CD4-positive, alpha-beta memory T cell (primary cell): ENCODE data around the gene TMEM204. TPM values are rescaled to one million over a fixed set of nuclear protein-coding genes. Genes with fewer than 3 reads are reported as not detected.

Source experiments
- CTCF ChIA-PET: fragments of 350-600 bp; sonication (Branson Sonifier 250); formaldehyde crosslinking; loops from one replicate; lab custom pipeline; 2021; ENCODE audit warnings: inconsistent platforms; ENCODE audit not compliant: partially characterized antibody; lab: Charles Lee
- POLR2A ChIA-PET: fragments of 350-600 bp; sonication (Branson Sonifier 250); formaldehyde crosslinking; loops from one replicate; lab custom pipeline; 2021; ENCODE audit not compliant: partially characterized antibody; lab: Charles Lee
- DNase-seq, 5 donors: peaks; one replicate each; pipeline versions ENCODE4 v3.0.0 to v3.0.0-alpha.2; 2020 to 2022; ENCODE audit warnings: mixed read lengths in 1 of 5
- H3K27ac ChIP-seq: one replicate; pipeline ENCODE4 v1.7.0; 2013; ENCODE audit warnings: low read depth, low read length
- H3K27me3 ChIP-seq: 2 replicates; pipeline ENCODE4 v1.7.0; 2013; ENCODE audit warnings: mild to moderate bottlenecking, low read length, moderate library complexity; ENCODE audit not compliant: insufficient read depth
- H3K36me3 ChIP-seq: 2 replicates; pipeline ENCODE4 v1.7.0; 2013; ENCODE audit warnings: mild to moderate bottlenecking, low read length, moderate library complexity; ENCODE audit not compliant: insufficient read depth
- H3K4me1 ChIP-seq: 2 replicates; pipeline ENCODE4 v1.7.0; 2013; ENCODE audit warnings: mild to moderate bottlenecking, low read length, moderate library complexity; ENCODE audit not compliant: insufficient read depth
- H3K4me3 ChIP-seq, 2 donors: one replicate each; pipeline ENCODE4 v1.7.0; 2013; ENCODE audit warnings: low read length in 2 of 2, mild to moderate bottlenecking in 1 of 2
- H3K9me3 ChIP-seq, 2 donors: one replicate each; pipeline ENCODE4 v1.7.0; 2013; ENCODE audit warnings: low read length in 2 of 2, control low read depth in 1 of 2; ENCODE audit not compliant: control insufficient read depth in 1 of 2
- H3K27ac Mint-ChIP-seq, 7 donors: one replicate each; pipeline ENCODE4 v1.8.0; 2020 to 2021; ENCODE audit warnings: mixed read lengths in 7 of 7, mild to moderate bottlenecking in 6 of 7, inconsistent platforms in 3 of 7, moderate library complexity in 3 of 7
- H3K27me3 Mint-ChIP-seq, 2 donors: one replicate each; pipeline ENCODE4 v1.8.0; 2020 to 2021; ENCODE audit warnings: mixed read lengths in 2 of 2
- H3K36me3 Mint-ChIP-seq, 2 donors: one replicate each; pipeline ENCODE4 v1.8.0; 2020 to 2021; ENCODE audit warnings: mixed read lengths in 2 of 2, inconsistent platforms in 1 of 2, mild to moderate bottlenecking in 1 of 2
- H3K4me1 Mint-ChIP-seq, 4 donors: one replicate each; pipeline ENCODE4 v1.8.0; 2020 to 2021; ENCODE audit warnings: mixed read lengths in 4 of 4, mild to moderate bottlenecking in 1 of 4
- H3K4me3 Mint-ChIP-seq, 8 donors: one replicate each; pipeline ENCODE4 v1.8.0; 2020 to 2021; ENCODE audit warnings: mixed read lengths in 8 of 8, mild to moderate bottlenecking in 7 of 8, moderate library complexity in 6 of 8, inconsistent platforms in 3 of 8
- H3K9me3 Mint-ChIP-seq, 8 donors: one replicate each; pipeline ENCODE4 v1.8.0; 2020 to 2021; ENCODE audit warnings: mixed read lengths in 8 of 8, mild to moderate bottlenecking in 5 of 8, inconsistent platforms in 3 of 8, moderate library complexity in 1 of 8
- intact Hi-C: fragments of 100-400 bp; cut with micrococcal nuclease; formaldehyde crosslinking; loops from one replicate; pipeline ENCODE4 v1.15.1; 2023
- polyA plus RNA-seq, 2 donors: library from polyadenylated mRNA; unstranded; fragments of 300-500 nt; fragmentation: Illumina TruSeq; gene quantifications; one replicate each; pipeline ENCODE4 v1.2.3, GENCODE V29; 2021
- total RNA-seq, 2 experiments: library from RNA; stranded (reverse); gene quantifications; one replicate each; pipeline ENCODE4 v1.2.3, GENCODE V29; 2021

The TMEM204 gene
- total and polyA plus RNA-seq, 4 experiments from 2014 or later = 95.9 to 125 (median 111) TPM

DNA sequence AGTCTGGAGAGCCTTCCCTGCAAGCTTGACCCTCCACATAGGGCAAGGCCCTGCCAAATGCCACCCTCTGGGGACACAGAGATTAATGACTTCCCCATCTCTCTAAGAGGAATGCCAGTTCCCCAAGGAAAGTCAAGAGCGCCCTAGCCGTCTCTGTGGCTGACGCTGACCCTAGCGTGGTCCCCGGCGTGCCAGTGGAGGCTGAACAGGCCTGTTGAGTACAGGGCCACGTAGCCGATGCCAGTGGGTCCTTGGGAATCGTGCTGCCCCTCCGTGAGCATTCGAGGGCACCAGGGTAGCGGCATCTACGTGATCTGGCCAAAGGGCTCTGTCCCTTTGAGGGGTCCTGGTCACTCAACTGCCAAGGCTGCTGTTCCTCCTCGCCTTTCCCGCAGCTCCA is 17.2 kb downstream of the TMEM204 start:
- Mint-ChIP-seq H3K4me1 (peaks cover 17 to 64% (median 36%) of the 10 kb centered on the region in 4 donors), H3K27ac (peak overlapping the region in 1 of 7 donors; percentile 7)
- intact Hi-C loops = no loop called here

GRCh38 chr16:1551166-1551565 is 17.7 kb downstream of the TMEM204 start:
- Histone ChIP-seq H3K27me3 (no peaks in the 10 kb centered on the region), H3K4me3 (no peak overlapping the region), H3K36me3 (peaks cover 46% of the 10 kb centered on the region), H3K9me3 (no peaks in the 10 kb centered on the region), H3K4me1 (peaks cover 19% of the 10 kb centered on the region), H3K27ac (no peak overlapping the region)
- POLR2A ChIA-PET = interaction anchor here (1.4 kb wide), 1 partner anchor 8 kb away, joined by 5 read pairs; no protein-coding TSS in a partner anchor
- Mint-ChIP-seq H3K27ac (peak overlapping the region in 3 of 7 donors; percentile 7 to 53 (median 12)), H3K9me3 (no peaks in the 10 kb centered on the region), H3K4me3 (no peak overlapping the region), H3K4me1 (peaks cover 15 to 59% (median 33%) of the 10 kb centered on the region in 4 donors), H3K27me3 (no peaks in the 10 kb centered on the region), H3K36me3 (peaks cover 32 to 77% of the 10 kb centered on the region in 2 donors)
- intact Hi-C loops = no loop called here
- DNase-seq = no peak
- CTCF ChIA-PET = no interaction called here

More for the DNA sequence above, 17.2 kb downstream of the TMEM204 start:
- POLR2A ChIA-PET = interaction anchor here (0.7 to 1.4 kb wide), 2 partner anchors 9 to 17 kb away, joined by 3 to 5 read pairs; partner anchors contain the start of gene TMEM204
- H3K36me3 ChIP-seq = peaks cover 46% of the 10 kb centered on the region
- H3K9me3 ChIP-seq = no peaks in the 10 kb centered on the region
- no peak overlapping the region for H3K27ac ChIP-seq
- H3K4me3 ChIP-seq = no peak overlapping the region
- CTCF ChIA-PET = no interaction called here
- no peaks in the 10 kb centered on the region for H3K27me3 ChIP-seq
- Mint-ChIP-seq H3K27me3 (no peaks in the 10 kb centered on the region), H3K9me3 (no peaks in the 10 kb centered on the region), H3K4me3 (no peak overlapping the region), H3K36me3 (peaks cover 32 to 75% of the 10 kb centered on the region in 2 donors)
- H3K4me1 ChIP-seq = peaks cover 24% of the 10 kb centered on the region
- no peak for DNase-seq

- Mint-ChIP-seq H3K27ac (peak overlapping the region in 5 of 7 donors; percentile 42 to 93 (median 59)), H3K4me1 (peaks cover 14 to 49% (median 27%) of the 10 kb centered on the region in 4 donors)
- H3K36me3 ChIP-seq = peaks cover 46% of the 10 kb centered on the region
Observed at GRCh38 chr16:1552129-1552528, 18.7 kb downstream of the TMEM204 start.

GRCh38 chr16:1553946-1554825 is 20.7 kb downstream of the TMEM204 start:
- intact Hi-C loops = no loop called here
- no peak for DNase-seq
- POLR2A ChIA-PET = interaction anchor here (1.9 kb wide), 1 partner anchor 16 kb away, joined by 4 read pairs; no protein-coding TSS in a partner anchor
- no peaks in the 10 kb centered on the region for H3K9me3 Mint-ChIP-seq
- H3K27me3 Mint-ChIP-seq = no peaks in the 10 kb centered on the region
- H3K4me3 Mint-ChIP-seq = no peak overlapping the region
- H3K27ac Mint-ChIP-seq = peak overlapping the region in 4 of 7 donors; percentile 12 to 73 (median 45)
- H3K27me3 ChIP-seq = no peaks in the 10 kb centered on the region
- H3K36me3 ChIP-seq = peaks cover 30% of the 10 kb centered on the region
- peaks cover 8% of the 10 kb centered on the region for H3K4me1 ChIP-seq
- CTCF ChIA-PET = no interaction called here
- no peaks in the 10 kb centered on the region for H3K9me3 ChIP-seq
- no peak overlapping the region for H3K4me3 ChIP-seq
- H3K36me3 Mint-ChIP-seq = peaks cover 32 to 69% of the 10 kb centered on the region in 2 donors
- peaks cover 16 to 37% (median 27%) of the 10 kb centered on the region in 4 donors for H3K4me1 Mint-ChIP-seq
- no peak overlapping the region for H3K27ac ChIP-seq

More at GRCh38 chr16:1552129-1552528, 18.7 kb downstream of the TMEM204 start:
- Mint-ChIP-seq H3K9me3 (no peaks in the 10 kb centered on the region), H3K4me3 (no peak overlapping the region), H3K36me3 (peaks cover 35 to 73% of the 10 kb centered on the region in 2 donors), H3K27me3 (no peaks in the 10 kb centered on the region)
- no peak overlapping the region for H3K4me3 ChIP-seq
- H3K27ac ChIP-seq = no peak overlapping the region
- no peaks in the 10 kb centered on the region for H3K9me3 ChIP-seq
- H3K27me3 ChIP-seq = no peaks in the 10 kb centered on the region
- CTCF ChIA-PET = no interaction called here
- H3K4me1 ChIP-seq = peaks cover 10% of the 10 kb centered on the region
- POLR2A ChIA-PET = no interaction called here
- intact Hi-C loops = no loop called here
- no peak for DNase-seq

GRCh38 chr16:1554826-1555445 is 21.5 kb downstream of the TMEM204 start:
- Histone ChIP-seq H3K27ac (no peak overlapping the region), H3K36me3 (peaks cover 28% of the 10 kb centered on the region), H3K4me1 (peaks cover 16% of the 10 kb centered on the region), H3K4me3 (no peak overlapping the region), H3K27me3 (no peaks in the 10 kb centered on the region), H3K9me3 (no peaks in the 10 kb centered on the region)
- Mint-ChIP-seq H3K4me1 (peaks cover 21 to 40% (median 29%) of the 10 kb centered on the region in 4 donors), H3K27me3 (no peaks in the 10 kb centered on the region), H3K9me3 (no peaks in the 10 kb centered on the region), H3K27ac (peak overlapping the region in 1 of 7 donors; percentile 73), H3K36me3 (peaks cover 28 to 62% of the 10 kb centered on the region in 2 donors), H3K4me3 (no peak overlapping the region)
- intact Hi-C loops = no loop called here
- DNase-seq = no peak
- ChIA-PET POLR2A (no interaction called here), CTCF (no interaction called here)

DNA sequence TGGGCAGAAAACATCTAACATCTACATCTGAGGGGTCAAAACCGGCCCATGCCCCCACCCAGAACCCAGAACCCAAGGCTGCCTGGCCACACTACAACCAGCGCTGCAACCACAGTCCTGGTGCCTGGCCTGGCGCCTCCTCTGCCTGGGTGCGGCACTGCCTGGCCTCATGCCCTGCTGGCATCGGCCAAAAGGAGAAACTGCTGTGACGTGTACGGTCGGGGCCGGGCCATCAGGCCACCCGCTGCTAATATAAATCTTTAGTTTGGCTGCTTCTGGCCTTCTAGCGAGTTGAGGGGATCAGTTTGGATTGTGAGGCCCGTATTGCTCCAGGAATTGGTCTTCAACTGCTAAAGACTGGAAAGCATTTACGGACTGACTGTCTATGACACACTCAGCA is 22.8 kb downstream of the TMEM204 start:
- ChIA-PET POLR2A (interaction anchor here (2.1 to 2.6 kb wide), 2 partner anchors 9 to 20 kb away, joined by 6 to 15 read pairs; no protein-coding TSS in a partner anchor), CTCF (no interaction called here)
- peaks cover 0 to 1% (median 0%) of the 10 kb centered on the region in 8 donors for H3K9me3 Mint-ChIP-seq
- intact Hi-C loops = loop anchor here (2.0 kb wide), 1 partner anchor 13 kb away; no protein-coding TSS in a partner anchor
- no peak overlapping the region for H3K4me3 ChIP-seq
- DNase-seq = no peak
- peaks cover 29% of the 10 kb centered on the region for H3K4me1 ChIP-seq
- no peaks in the 10 kb centered on the region for H3K27me3 ChIP-seq
- peaks cover 24 to 54% of the 10 kb centered on the region in 2 donors for H3K36me3 Mint-ChIP-seq
- no peaks in the 10 kb centered on the region for H3K9me3 ChIP-seq
- H3K4me1 Mint-ChIP-seq = peaks cover 23 to 49% (median 38%) of the 10 kb centered on the region in 4 donors
- peak overlapping the region in 1 of 7 donors; percentile 53 for H3K27ac Mint-ChIP-seq
- H3K27ac ChIP-seq = no peak overlapping the region
- H3K36me3 ChIP-seq = peaks cover 23% of the 10 kb centered on the region
- H3K4me3 Mint-ChIP-seq = no peak overlapping the region
- no peaks in the 10 kb centered on the region for H3K27me3 Mint-ChIP-seq
